ENCODE measurements around the gene FAM131B.
A peak's percentile ranks its signal among the peaks of the same experiment; 100 is the strongest.
"Not testable (repeated sequence)": the region's sequence is repeated elsewhere in the genome, so short reads cannot be mapped to it uniquely, and the experiment has no call there.

FAM131B gene

DNA sequence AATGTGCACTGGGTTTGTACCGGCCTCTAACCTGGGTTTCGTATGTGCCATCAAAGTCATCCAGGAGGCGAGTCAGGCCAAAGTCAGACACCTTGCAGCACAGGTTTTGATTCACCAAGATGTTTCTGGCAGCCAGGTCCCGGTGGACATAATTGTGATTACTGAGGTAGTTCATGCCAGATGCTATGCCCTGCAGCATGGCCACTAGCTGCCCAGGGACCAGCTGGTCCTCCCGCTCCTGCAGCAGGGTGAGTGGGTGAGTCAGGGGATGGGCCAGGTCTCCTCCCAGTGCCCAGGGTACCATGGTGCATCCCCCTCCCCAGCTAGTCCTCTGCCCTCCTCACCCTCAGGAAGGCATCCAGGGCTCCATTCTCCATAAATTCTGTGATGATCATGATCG lies 32.3 kb upstream of the FAM131B start:
- DNase-seq = no peak

DNA sequence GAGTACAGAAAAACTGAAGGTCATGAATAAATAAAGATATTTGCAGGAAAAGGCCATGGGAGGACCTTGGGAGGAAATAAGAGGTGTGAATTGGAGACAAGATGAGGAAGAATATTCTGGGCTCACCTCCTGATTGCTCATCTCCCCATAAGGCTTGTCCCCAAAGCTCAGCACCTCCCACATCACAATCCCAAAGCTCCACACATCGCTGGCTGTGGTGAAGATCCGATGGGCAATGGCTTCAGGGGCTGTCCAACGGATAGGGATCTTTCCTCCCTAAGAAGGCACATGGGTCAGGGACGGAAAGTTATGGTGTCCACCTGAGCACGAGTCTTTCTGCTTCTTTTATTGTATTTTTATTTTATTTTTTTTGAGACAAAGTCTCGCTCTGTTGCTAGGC lies 31.6 kb upstream of the FAM131B start:
- no peak for DNase-seq

DNA sequence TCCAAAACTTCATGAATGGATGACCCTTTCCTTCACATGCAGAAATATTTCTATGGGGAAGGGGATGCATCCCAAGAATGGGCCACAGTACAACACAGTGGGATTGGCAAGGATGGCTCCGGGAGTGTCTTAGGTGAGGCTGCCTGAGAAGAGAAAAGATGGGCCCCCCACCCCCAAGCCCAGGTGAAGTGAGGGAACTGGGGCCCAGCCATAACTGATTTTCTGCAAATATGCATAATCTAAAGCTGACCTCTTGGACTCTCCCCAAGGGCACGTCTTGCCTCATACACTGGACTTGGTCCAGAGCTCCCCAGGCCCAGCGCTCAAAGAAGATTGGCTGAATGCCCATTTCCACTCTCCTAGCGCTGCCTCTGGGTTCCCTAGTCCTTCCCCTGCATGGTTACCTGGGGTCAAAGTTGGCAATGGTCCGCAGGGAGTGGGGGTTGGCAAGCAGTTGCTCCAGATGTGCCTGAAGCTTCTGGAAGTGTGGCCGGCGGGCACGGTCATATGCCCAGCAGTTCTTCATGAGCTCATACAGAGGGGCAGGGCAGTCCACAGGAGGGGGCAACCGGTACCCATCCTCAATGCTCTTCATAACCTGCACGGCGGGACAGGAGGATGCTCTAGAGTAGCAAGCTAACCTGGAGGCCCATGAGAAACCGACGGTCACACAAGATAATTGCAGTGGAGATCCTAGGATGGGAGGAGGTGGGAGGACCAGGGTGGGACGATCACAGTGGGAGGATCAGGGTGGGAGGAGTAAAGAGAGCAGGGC lies 30.9 kb upstream of the FAM131B start:
- no peak for DNase-seq

DNA sequence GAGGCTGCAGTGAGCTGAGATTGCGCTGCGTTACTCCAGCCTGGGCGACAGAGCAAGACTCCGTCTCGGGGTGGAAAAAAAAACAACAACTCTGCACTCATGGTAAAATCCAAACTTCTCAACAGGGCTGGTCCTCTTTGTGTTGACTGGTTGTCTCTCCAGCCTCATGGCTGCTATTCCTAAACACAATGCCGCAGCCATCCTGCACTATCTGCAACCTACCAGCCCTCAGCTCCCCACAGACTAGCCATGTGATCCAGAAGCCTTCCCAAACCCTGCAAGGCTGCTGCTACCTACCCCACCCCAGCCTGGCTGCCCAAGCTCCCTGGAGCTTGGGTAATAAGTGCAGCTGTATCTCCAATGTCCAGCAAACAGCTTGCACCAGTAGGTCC lies 30.4 kb upstream of the FAM131B start:
- DNase-seq = no peak

DNA sequence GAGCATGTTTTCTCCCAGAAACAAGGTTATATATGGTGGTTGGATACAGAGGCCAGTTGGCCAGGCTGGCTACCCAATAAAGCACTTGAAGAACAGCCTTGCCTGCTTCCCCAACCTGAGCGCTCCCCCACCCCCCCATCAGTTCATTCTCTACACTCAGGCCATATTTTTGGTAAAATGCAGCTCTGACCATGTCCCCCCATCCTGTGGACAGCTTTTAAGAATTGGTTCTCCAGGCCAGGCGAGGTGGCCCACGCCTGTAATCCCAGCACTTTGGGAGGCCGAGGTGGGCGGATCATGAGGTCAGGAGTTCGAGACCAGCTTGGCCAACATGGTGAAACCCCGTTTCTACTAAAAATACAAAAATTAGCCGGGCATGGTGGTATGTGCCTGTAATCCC lies 29.9 kb upstream of the FAM131B start:
- not testable (repeated sequence) for DNase-seq

DNA sequence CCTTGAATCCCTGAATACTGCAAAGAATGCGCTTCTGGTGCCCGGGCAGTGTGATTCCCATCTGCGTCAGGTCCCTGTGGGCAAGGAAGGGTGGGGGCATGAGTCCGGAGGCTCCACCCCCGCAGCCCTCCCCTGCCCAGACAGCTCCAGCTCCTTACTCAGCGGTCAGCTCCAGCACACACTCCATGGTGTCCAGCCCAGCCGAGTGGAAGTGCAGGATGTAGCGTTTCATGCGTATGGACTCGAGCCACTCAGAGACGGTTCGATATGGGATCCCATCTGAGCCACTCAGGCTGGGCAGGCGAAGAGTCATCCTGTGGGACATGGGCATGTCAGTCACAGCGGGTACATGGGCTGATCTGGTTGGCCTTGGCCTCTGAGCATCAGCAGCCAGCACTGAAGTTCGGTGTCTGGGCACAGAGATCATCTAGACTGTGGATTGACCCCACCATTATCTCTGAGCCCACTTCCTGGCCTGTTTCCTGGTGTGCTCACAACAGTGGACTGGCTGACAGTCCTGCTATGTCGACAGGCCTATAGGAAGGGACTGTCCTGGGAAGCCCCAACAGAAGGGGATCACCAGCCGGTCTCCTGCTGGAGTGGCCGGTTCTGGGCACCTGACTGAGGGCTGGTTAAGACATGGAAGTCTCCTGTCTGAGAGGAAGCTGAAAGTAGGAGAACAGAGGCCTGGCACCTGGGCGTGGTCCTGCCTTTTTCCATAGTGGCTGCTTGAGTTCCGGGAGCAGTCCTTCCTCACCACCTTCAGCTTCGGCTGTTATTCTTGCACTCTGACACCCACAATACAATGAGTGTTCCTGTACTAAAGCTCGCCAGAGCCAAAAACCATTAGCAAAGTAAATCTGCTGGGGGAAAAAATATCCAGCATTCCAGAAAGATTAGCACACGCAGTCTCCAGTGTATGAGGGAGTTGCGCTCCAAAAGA lies 29.2 kb upstream of the FAM131B start:
- DNase-seq = no peak

DNA sequence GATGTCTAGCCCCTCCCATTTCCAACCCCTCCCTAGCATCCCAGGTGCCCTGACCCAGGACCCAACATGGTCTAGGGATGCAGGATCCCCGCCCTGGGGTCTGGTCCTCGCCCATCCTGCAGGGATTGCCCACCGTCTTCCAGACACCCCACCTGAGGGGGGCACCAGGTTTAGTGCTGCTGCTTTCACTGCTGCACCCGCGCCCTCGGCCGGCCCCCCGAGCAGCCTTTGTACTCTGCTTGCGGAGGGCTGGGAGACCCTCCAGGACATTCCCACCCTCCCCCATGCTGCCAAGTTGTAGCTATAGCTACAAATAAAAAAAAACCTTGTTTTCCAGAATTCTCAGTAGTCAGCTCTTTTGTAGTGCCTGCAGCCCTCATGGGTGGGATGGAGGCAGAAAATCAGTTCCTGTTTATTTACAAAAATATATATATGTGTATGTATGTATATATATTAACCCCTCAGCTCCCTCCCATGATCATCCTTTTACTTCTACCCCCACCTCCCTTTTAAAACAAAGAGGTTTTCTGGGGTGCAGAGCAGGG lies 28.3 kb upstream of the FAM131B start:
- no peak for DNase-seq

DNA sequence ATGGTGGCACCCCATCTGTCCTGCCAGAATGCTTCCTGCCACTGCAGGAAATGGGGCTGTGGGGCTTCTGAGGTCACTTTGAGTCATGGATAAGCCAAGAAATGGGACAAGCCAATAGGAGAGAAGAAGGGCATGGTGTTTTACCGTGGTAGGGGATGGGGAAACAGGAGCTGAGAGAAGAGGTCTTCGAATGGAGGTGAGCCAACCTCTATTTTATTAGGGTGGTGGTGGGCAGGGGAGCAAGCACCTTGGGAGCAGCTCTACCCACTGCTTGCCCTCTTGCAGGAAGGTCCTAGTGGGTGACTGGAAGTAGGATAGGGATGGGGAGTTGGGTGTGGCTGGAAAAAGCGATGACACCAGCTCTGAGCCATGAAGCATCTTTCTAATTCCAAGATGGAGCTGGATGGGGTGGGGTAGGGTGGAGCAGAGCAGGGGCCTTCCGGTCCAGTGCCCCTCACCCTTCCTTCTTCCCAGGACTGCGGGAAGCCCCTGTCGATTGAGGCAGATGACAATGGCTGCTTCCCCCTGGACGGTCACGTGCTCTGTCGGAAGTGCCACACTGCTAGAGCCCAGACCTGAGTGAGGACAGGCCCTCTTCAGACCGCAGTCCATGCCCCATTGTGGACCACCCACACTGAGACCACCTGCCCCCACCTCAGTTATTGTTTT lies 27.7 kb upstream of the FAM131B start:
- no peak for DNase-seq

DNA sequence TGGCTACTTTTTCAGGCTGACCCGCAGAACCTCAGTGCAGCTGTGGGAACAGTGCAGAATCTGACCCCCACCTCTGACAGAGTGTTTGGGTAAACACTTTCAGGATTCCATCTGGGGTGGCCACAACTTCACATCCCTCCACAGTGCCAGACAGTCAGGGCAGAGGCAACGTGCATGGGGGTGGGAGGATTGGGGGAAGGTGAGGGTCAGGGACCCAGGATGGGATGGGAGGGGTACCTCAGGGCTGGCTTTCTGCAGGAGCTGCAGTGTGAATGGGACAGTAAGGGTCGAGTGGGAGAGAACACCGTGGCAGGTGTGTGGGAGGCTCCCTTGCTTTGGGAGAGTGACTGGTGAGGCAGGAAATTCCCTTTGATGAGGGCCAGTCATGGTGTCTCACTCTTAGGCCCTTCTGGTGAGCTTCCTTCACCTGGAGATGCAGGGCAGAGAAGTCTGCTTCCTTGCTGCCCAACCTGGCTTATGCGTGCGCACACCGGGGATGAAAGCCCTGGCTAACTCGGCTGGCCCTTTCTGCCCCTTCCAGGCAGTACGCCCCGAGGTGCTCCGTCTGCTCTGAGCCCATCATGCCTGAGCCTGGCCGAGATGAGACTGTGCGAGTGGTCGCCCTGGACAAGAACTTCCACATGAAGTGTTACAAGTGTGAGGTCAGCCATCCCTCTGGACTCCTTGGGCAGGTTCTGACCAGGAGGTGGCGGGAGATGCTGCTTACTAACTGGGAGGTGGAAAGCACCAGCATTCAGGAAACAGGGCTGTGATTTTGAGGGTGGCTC lies 27.0 kb upstream of the FAM131B start:
- DNase-seq = no peak

DNA sequence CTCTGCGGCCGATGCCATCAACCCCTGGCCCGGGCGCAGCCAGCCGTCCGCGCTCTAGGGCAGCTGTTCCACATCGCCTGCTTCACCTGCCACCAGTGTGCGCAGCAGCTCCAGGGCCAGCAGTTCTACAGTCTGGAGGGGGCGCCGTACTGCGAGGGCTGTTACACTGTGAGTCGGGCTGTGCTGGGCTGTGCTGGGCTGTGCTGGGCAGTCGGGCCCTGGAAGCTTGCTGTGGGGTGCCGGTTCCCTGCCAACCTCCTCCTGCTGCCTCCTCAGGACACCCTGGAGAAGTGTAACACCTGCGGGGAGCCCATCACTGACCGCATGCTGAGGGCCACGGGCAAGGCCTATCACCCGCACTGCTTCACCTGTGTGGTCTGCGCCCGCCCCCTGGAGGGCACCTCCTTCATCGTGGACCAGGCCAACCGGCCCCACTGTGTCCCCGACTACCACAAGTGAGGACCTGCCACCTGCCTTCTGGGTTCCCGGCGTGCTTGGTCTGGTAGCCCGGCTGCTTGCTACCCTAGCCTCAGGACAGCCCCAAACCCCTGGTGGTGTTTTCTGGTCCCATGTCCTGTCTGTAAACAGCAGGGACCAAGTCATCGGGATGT lies 26.1 kb upstream of the FAM131B start:
- no peak for DNase-seq

DNA sequence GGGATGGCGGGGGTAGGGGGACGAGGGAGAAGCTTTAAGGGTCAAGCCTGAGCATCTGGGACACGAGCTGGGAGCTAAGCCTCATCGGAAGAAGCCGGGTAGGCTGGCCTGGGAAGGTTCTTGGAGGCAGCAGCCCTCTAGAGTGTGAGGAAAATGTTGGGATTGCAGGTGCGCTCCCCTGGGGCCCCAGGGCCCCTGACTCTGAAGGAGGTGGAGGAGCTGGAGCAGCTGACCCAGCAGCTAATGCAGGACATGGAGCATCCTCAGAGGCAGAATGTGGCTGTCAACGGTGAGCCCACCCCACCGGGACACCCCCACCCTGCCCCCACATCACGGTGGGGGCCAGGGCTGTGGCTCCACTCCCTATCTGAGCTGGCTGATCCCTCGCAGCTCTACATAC lies 25.5 kb upstream of the FAM131B start:
- no peak for DNase-seq

DNA sequence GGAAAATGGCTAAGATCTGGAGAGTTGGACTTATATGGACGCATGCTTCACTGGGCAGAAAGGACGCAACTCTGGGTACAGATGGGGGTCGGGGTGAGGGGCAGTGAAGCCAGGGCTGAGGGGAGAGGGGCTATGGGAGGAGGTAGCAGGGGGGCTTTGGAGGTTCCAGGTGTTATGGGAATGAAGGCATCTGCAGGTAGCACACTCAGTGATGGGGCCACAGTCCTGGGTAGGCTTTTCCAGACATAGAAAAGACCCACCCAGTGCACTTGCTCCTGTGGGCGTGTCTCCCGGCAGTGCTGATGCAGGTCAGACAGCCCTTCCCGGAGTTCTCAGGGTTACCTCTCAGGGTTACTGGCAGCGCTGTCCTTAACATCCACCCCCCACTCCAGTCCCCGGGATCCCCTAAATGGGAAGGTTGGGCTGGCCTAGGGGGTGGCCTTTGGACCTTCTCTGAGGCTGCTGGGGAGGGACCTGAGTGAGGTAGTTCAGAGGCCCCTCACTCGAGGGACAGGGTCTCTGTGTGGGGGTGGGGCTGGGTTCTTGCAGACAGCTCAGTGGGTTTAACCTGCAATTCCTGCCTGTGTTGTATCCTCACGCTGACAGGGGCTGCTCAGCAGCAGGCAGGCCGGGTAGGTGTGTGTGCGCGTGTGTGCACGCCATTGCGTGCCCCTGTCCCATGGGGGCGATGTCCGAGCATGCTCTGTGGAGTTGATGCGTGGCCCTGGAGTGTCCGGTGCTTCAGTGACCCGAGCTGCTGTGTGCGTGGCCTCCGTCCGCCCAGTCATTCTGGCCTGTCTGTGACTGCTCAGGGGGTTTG lies 24.9 kb upstream of the FAM131B start:
- no peak for DNase-seq

DNA sequence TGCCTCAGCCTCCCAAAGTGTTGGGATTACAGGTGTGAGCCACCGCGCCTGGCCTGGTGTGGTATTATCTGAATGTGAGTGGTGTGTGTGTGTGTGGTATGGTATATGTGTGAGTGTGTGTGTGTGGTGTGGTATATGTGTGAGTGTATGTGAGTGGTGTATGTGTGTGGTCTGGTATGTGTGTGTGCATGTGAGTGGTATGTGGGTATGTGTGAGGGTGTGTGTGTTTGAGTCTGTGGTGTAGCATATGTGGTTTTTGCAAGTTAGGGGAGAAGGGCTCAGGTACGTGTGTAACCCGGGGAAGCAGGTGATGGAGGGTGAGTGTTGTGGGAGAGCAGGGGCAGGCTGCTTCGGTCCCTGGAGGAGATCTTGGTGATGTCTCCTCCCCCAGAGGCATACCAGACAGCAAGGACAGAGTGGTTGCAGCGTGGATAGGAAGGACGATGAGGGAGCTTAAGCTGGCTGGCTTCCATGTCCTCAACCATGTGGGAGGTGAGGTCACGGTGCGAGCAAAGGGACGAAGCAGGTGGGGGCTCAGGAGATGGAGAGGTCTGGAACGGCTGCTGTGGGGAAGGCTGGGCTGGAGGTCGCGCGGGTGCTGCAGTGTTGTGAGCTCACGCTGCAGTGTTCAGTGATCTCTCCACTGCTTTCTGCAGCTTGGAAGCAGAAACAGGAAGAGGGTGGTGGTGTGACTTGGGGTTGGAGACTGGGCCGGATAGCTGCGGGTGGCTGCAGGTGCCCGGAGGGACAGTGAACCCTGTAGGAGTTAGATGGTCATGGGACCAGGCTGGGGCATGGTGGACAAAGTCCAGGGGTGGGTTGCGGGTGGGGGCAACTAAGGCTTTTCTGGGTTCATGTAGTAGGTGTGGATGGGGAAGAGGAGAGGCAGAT lies 23.6 kb upstream of the FAM131B start:
- DNase-seq = peak; percentile 72

DNA sequence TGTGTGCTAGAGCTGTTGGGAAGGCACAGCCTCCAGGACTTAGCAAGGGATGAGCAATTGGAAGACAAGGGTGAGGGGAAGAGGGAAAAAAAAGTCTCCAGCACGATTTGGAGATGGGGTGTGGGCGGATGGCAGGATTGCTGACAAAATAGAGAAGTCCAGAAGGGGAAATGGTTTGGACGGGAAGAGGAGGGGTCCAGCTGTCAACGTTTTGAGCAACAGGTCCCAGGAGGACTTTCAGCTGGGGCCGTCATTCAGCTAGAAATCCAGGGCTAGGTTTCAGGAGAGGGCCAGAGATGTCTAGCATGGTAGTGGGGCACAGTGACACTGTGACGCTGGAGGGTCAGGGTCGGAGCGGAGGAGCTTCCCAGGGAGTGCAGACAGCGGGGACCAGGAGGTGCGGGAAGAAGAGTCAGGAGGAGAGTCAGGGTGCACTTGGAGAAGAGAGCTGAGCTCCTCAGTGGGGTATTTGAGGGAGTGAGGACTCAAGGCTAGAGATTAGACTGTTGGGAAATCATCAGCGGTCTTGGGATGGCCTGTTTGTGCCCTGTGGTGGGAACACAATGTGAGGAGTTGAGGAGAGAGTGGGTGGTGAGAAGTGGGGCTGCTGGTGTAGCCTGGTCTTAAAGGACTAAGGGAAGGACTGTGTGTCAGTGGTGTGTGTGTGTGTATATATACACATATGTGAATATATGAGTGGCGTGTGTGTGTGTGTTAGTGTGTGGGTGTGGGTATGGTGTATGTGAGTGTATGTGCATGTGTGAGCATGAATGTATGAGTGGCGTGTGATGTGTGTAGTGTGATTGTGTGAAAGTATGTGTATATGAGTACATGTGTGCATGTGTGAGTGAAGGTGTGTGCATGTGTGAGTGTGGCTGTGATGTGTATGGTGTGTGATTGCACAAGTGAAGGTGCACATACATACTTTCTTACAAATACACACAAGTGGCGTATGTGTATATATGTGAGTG lies 22.4 kb upstream of the FAM131B start:
- DNase-seq = no peak

DNA sequence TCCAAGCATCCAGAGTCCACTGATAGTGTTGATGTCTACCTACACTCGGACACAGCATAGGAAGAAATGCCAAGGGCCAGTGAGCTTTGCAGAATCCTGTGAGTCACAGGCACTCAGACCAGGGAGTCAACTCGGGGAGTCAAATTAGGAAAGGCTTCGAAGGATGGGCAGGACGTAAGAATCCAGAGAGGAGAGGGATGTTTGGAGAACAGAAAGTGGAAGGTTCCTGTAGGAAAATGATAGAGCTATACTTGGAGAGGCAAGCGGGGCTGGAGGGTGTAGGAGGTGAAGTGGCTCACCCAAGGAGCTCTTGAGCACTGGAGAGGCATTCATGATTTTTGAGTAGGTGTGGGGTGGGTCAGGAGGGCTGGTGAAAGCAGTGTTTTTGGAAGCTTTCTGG lies 21.6 kb upstream of the FAM131B start:
- no peak for DNase-seq

DNA sequence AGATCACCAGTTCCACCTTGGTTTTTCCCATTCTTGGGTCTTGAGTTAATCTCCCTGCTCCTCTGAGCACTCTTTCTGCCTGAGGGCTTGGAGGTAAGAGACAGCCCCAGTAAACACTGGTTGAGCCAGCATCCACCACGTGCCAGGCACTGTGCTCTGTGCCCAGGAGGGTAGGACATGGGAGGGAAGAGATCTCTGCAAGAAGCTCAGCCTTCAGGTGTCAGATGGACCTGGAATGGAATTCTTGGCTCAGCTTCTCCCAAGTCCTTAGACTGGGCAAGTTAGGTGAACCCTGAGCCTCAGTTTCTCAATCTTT lies 21.1 kb upstream of the FAM131B start:
- DNase-seq = no peak

DNA sequence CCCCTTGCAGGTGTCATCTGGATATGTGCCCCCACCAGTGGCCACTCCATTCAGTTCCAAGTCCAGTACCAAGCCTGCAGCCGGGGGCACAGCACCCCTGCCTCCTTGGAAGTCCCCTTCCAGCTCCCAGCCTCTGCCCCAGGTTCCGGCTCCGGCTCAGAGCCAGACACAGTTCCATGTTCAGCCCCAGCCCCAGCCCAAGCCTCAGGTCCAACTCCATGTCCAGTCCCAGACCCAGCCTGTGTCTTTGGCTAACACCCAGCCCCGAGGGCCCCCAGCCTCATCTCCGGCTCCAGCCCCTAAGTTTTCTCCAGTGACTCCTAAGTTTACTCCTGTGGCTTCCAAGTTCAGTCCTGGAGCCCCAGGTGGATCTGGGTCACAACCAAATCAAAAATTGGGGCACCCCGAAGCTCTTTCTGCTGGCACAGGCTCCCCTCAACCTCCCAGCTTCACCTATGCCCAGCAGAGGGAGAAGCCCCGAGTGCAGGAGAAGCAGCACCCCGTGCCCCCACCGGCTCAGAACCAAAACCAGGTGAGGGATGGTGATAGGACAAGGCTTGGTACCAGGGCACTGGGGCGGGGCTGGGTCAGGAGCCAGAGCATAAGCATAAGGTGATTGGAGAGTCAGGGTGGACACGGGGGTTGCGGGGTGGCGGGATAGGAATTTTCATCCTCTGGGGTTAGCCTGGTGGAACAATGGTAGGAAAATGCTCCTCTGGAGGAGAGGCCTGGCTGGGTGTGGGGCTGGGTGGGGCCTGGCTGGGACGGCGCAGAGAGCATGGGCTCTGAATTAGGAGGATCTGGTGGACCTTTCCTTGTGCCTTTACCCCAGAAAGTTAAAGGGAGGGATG lies 20.5 kb upstream of the FAM131B start:
- no peak for DNase-seq
